IPS DF 4.7 (cell line): Measurements from ENCODE around the gene DHRS1.

Experiments used
- DNase-seq: peaks from one replicate; pipeline ENCODE4 v3.0.0-alpha.2; 2013; ENCODE audit warnings: low spot score; ENCODE audit errors: extremely low read depth

Gene DHRS1

DNA sequence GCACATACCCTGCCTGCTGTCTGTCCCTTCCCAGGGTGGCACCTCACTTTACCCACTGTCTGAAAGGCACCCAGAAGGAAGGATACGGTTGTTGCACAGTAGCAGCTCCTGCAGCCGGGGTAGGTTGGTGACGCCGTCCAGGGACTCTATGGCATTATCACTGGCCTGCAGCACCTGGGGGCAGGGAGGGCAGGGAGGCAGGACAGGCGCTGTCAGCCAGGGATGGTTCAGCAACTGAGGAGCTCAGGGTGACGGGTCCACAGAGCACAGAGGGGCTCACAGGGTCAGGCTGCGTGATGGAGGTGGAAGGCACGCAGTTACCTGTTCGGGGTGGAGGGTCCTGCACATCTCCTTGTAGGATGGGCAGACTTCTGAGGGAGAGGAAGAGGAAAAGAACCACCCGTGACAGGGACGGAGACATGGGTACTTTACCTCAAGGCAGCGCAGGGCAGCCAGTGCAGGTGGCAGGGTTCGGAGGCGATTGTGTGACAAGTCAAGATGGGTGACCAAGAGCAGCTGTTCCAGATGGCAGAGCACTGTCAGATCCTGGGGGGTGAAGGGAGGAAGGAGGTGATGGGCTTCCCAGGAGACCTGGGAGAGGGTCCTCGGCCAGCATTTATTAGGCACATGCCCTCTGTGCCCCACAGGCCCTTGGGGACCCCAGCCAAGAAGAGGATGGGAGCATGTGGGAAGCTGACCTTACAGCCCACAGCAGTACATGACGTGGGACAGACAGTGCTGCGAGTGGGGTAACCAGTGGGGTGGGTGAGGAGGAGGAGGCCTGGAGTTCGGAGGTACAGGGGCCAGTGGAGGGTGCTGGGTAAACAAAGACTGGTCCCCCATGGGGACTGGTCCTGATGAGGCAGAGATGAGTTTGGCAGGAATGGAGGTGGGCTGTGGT lies 33.0 kb downstream of the DHRS1 start:
- no peak for DNase-seq

DNA sequence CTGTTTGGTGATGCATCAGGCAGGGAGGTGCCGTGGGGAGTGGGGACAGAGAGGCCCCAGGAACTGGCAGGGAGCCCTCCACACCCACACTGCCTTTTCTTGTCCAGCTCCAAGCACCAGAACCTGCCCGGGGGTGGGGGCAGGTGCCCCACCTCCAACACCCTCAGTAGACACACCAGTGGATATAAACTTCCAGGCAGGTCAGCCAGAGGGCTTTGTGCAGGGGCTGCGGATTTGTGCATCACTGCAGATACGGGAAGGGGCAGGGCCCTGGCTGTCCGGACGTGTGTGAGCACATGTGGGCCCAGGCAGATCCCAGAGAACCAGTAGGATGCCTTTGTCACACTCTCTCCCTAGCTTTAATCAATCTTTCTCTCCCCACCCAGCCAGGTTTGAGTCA lies 35.3 kb downstream of the DHRS1 start:
- no peak for DNase-seq

DNA sequence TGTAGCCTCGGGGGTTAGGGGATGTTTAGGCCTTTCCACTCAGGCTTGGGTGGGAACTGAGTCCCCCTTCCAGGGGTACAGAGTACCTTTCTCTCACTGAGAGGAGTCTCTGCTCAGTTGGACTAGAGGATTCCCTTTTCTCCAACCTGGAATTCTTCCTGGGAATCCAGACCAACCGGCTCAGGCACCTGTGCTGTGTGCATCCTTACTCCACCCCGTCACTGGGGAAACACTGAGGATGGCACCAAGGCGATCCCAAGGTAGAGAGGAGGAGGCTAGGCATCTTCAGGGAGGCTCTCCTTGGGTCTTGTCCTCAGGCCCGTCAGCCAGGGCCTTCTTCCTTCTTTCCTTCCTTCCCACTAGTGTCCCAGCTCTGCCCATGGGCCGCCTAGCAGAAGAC lies 35.7 kb downstream of the DHRS1 start:
- DNase-seq = no peak

DNA sequence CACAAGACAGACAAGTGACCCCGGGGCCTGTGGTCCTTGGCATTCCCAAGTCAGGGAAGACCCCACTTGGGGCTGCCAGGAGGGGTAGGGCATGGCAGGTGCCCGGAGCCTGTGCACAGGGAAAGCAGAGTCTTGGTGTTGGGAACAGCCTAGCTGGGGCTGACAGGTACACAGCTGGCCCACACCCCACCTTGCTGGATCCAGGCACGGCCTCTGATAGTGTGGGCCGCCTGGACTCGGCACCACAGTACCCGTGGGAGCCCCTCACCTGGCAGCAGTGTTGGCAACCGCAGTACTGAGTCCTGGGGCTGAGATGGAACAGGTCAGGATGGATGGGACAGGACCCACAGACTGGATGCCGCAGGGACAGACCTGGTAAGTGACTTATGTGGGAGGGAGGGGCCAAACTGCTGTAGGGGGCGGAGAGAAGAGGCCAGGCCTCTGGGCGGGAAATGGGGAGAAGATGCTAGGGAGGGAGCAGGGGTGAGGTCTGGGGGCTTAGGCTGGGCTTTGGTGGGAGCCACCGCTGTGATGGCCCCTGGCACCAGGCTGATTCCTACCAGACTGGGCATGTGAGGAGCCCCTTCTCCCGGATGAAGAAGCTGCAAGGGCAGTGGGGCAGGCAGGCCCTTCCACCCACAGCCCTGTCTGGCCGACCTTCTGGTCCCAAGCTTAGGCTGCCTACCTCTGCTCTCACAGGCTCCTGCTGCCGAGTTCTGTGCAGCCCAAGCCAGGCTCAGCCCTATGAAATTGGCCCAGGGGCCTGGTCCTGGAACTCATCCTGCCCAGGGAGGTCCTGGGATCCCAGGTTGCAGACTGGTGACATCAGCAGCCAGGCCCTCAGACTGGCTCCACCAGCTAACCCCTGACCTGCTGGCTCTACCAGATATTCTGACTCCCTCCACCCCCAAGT lies 36.5 kb downstream of the DHRS1 start, which contains the start of gene TGM1:
TGM1 (minus strand) TSS at position 357 of the 913 bp plus-strand sequence. CDS start 825 bp downstream, outside the sequence.
- DNase-seq = no peak

DNA sequence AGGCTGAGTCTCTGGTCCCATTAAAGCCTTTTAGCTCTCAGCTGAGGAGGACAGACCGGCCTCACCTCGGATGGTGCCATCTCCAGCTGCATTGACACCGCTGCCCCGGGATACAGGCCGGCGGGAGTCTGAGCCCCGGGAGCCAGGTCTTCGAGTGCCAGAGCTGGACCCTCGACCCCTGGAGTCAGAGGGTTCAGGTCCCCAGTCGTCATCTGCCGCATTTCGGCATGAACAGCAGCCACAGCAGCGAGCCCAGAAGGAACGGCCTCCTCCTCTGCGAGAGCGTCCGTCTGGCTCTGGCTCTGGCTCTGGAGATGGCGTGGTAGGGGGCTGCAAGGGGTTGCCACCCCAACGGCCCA lies 37.6 kb downstream of the DHRS1 start:
- DNase-seq = no peak

DNA sequence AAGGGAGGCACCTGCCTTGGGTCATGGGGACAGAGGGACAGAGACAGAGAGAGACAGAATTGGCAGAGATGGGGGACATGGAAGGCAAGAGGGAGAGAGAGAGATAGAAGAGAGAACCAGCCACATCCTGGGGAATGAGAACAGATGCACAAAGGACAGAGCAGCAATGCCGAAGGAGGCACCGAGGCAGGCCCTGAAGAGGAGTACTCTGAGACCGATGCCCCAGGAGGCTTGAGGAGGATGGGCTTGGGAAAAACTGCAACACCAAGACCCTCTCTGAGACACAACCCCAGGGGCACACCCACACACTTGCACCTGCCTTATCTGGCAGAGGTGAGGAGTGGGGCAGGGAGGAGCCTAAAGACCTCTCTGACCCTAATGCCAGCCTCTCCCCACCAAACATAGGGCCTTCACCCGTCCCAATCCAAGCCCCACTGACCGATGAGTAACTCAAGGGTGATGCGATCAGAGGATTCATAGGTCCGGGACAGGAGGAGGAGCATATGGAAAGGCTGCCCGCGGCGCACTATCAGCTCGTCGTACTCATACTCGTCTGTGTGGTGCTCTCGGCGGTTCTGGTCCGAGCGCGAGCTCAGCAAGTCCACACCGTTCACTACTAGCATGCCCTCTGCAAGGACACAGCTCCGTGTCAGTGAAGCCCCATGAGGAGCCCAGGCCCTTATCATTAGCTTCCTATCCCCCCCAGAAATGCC lies 38.2 kb downstream of the DHRS1 start:
- no peak for DNase-seq

DNA sequence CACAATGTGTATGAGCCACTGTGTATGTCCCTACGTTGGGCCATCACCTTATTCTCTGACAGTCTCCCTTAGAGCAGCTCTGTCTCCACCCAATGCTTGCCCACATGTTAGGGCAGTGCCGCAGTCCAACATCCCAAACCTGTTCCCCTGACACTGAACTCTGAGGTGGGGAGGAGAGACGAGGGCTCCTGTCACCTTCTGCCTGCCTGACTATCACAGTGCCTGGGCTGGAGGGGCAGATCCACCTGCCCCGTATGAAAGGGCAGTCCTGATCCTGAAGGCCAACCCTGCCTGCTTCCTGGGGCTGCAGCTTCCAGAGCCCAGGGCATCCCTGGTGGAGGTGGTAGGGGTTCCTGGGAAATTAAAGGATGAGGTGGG lies 38.8 kb downstream of the DHRS1 start:
- DNase-seq = no peak

DNA sequence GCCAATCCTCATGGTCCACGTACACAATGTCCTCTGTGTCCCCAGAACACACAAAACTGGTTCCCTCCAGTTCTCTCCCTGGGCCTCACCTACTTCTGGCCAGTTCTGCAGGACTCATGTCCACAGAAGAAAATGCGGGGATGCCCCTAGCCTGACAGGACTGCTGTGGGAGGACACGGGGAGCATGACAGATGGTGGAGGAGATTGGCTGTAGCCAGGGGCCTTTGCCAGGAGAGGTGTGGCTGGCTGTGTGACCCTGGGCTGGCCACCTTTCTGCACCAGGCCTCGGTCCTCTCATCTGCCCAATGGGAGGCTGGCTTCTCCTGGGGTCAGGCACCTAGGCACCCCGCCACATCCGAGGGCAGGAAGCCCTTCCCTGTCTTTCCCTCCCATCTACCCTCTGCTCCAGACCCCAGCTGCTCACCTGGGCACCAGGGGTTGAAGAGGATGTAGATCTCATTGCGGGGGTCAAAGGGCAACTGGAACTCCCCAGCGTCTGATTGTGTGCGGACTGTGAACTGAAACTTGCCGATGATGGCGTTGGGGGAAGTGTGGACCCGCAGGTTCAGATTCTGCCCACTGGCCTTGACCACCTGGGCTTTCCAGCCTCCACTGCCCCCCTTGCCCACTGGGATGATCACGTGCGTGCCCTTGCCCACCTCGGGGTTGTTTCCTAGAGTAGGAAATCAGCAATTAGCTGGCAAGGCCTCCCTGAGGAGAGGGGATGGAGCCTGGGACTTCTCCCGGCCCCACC lies 39.4 kb downstream of the DHRS1 start:
- DNase-seq = no peak

DNA sequence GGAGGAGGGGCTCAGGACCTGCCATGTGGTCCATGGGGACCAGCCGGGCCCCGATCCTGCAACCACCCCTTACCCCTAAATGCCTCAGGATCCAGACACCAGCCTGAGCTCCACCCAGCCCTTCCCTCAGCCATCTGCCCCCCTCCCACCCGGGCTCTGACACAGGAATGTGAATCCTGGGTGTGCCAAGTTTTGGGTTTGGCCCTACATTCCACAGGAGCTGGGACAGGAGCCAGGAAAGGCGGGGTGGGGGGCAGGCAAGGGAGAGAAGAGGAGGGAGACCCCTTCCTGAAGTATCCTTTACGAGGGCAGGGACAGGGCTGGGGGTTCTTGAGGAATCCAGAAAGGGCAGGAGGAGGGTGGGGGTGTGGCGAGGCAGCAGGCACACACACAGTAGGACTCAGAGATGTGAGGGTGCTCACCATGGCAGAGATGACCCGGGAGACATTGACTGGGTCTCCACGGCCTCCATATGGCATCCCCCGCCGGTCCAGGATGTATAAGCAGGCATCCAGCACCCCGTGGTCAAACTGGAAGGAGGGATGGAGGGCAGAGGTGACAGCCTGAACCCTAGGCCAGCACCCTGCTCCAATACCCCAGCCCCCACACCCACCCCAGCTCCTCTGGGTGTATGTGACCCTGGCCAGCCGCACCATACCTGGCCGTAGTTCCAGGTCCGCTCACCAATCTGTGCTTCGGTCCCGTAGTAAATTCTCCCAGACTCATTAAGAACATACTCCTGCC lies 40.1 kb downstream of the DHRS1 start:
- no peak for DNase-seq

DNA sequence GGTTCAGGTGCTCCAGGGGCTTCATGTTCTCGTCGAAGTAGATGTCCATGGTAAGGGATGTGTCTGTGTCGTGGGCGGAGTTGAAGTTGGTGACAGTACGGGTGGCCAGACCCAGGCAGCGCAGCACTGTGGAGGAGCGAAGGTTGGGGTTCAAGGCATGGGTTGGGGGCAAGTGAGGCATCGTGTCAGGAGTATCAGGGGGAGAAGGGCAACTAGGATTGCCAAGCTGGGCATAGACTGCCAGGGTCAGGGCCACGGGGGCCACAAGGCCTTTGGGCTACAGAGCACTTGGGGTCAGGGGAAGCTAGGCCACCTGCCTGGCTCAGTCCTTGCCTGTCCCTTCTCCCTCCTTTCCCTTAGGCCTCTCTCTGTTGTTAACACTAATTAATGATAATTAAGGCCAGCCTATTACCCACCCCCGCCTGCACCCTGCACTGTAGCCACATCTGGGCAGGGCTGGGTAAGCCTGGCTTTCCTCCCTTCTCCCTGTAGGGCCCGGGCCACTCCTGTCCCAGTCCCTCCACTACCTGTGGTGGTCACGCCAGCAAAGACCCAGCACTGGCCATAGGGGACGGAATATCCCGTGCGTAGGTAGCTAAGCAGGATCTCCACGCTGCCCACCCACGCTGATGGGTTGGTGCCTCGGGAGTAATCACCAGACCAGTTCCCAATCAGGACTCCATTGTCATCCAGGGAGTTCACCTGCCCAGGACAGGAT lies 40.9 kb downstream of the DHRS1 start:
- DNase-seq = no peak

DNA sequence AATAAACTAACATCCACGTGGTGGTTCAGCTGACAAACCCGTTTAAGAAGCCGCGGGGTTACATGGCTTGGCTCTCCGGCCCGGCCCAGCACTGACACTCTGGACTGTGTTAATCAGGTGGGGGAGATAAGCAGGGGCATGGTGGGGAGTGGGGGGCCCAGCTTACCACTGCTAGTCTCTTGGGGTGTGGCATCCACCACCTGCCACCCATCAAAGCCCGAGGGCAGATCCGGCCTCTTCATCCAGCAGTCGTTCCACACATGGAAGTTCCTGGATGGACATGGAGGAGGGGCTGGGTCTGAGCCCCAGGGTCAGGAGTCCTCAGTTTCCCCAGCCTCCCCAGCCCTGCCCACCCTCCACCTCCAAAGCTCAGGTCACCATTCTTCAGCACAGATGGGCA lies 41.5 kb downstream of the DHRS1 start:
- DNase-seq = no peak

DNA sequence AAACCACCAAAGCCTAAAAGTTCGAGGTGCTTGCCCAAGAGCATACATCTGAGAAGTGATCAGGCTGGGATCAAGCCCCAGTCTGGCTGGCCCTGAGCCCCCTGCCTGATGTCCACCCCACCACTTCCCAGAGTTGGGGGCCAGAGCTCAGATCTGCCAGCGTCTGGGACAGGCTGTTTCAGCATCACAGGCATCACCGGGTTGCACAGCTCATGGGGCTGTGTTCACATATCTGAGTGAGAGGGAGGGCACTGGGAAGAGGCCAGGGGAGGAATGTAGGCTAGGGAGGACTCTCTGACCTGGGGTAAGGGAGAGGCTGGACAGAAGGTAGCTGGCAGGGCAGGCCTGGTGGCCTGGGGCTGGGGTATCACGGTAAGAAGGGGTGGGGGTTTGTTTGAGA lies 42.6 kb downstream of the DHRS1 start:
- DNase-seq = no peak

DNA sequence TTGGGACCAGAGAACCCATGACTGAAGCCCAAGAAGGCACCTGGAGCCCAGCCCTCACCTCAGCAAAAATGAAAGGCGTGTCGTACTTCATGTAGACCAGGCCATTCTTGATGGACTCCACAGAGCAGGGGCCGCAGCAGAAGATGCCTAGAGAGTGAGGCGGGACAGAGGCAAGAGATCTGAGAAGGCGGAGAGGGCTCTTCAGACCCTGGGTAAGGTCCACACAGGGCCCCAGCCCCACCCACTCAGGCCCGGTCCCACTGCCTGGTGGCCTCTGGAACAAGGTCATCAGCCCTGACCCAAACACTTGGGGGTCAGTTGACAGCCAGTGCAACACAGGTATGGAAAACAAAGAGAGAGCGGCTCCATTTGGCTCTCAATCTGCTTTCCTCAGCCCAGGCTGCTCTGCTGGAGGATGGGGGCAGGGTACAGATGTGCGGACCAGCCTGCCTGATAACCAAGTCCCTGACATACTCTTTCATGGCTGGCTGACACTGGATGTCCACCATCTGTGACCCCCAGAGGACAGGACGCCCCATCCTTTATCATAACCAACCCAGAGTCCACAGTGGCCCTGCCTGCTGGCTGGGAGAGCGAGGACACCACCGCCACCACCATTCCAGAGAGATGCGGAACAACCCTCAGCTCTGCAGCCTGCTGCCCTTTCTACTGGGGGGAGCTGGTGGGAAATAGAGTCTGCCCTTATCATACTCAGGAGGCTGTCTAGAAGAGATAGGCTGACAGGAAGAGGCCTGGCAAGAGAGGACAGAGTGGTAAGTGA lies 43.5 kb downstream of the DHRS1 start:
- DNase-seq = no peak

DNA sequence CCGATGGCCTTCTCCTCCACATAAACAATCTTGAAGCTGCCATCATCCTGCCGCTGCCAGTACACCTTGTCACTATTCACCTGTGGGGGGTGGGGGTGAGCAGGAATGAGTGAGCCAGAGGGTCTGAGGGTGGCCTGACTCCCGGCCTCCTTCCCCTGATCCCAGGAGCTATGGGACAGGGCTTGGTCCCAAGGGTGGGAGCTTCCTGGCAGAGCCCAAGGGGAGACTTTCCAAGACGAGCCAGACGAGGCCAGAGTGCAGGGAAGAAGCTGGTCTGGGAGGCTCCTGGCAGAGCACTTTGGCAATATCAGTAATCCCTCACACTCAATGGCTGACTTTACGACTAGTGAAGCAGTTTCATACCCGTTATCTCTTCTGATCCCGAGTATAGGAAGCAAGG lies 44.1 kb downstream of the DHRS1 start:
- DNase-seq = no peak

DNA sequence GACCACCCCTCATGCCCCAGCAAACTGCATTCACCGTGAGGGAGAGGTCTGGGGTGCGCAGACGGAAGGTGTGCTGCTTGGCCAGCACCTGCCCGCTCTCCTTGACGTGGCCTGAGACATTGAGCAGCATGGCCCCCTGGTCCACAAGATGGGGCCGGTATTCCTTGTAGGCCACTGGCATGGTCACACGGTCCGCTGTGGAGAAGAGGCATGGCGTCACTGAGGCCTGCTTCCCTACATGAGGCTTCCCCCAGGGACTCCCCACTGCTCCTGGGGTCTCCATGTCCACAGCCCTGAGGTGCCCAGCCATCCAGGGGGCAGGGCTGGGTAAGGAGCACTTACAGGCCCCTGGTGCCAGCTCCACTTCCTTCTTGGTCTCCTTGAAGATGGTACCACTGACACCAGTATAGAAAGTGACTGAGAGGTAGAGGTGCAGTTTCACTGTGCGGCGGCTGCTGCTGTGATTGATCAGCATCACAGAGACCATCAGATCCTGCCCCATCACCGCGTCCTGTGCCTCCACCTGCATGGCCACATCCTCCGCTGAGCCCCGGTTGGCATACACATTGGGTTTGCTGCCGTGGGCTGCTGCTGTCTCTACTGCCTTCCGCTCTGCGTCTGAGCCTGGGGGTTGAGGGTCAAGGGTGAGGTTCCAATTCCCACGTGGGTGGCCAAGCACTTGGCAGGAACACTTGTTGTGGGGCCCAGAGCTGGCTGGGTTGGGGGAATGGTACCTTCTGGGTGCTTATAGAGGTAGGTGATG lies 44.8 kb downstream of the DHRS1 start:
- no peak for DNase-seq

DNA sequence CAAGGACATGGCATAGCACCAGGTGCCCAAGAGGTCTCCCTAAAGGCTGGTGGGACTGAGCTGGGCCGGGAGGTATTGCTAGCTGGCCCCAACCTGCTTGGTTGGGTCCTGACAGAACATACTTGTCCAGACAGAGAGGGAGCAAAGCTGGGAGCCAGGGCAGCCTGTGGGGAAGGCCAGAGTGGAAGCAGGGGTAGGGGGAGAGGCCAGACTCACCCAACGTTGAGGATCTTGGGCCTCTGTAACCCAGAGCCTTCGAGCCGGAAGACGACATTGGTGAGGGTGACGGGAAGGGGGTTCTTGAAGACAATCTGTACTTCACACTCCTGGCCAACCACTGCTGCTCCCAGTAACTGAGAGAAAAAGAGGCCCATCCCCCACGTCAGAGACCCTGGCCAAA lies 45.6 kb downstream of the DHRS1 start:
- DNase-seq = no peak

DNA sequence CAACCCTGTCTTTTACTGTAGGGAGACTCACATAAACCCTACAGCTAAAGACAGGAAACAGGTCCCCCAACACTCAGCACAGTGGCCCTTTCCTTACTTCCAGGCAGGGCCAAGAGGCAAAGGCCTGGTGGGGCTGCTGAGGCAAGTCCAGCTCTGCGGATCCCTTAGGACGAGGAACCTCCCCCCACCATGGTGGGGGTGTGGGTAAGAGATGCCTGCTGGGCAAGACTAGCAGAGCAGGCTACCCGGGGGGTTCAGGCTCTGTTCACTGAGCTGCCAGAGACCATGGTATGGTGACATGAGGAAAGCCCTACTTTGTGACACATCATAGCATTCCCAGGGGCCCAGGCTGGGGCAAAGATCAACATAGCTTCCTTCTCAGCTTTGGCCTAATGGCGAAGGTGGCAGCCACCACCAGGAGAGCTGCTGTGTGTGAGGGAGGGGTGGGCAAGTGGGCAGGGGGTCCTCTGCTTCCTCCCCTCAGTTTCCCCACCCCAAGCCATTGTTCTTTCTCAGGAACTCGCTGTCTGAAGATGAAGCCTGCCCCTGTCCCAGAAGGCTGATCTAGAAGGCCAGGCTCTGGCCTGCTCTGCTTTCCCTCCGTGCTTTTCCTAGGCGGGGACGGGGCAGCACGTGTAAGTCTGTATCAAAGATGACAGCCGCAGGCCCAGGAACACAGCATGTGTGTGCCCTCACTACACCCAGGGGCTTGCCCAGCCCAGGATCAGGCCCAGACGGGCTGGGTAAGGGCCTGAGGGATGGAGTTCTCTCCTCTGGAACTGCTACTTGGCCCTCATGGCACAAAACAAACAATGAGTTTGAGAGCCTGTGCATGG lies 47.1 kb downstream of the DHRS1 start:
- DNase-seq = no peak
